Measurements from ENCODE around the gene GAPDHS. TPM values are rescaled to one million over a fixed set of nuclear protein-coding genes. Genes with fewer than 3 reads are reported as not detected.

The GAPDHS gene
- total RNA-seq, 2 donors from 2014 or later: not detected

DNA sequence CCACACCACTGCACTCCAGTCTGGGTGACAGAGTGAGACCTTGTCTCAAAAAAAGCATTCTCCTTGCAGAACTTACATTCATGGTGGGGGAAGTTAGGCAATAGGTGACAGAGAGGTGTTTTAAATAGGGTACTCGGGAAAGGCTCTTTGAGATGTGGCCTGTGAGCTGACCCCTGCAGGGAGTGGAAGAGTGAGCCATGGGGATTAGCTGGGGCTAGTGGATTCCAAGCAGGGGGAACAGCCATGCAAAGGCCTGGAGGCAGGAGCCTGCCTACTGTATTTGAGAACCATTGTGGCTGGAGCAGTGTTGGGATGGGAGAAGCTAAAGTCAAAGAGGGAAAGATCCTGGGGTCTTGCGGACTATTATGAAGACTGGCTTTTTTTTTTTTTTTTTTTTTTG lies 15.9 kb upstream of the GAPDHS start:
- DNase-seq (ENCODE audit: low spot score): no peak
- no peaks in the 10 kb centered on the region for H3K27me3 ChIP-seq
- H3K4me1 ChIP-seq: no peaks in the 10 kb centered on the region
- TF ChIP-seq, protein P1, sequence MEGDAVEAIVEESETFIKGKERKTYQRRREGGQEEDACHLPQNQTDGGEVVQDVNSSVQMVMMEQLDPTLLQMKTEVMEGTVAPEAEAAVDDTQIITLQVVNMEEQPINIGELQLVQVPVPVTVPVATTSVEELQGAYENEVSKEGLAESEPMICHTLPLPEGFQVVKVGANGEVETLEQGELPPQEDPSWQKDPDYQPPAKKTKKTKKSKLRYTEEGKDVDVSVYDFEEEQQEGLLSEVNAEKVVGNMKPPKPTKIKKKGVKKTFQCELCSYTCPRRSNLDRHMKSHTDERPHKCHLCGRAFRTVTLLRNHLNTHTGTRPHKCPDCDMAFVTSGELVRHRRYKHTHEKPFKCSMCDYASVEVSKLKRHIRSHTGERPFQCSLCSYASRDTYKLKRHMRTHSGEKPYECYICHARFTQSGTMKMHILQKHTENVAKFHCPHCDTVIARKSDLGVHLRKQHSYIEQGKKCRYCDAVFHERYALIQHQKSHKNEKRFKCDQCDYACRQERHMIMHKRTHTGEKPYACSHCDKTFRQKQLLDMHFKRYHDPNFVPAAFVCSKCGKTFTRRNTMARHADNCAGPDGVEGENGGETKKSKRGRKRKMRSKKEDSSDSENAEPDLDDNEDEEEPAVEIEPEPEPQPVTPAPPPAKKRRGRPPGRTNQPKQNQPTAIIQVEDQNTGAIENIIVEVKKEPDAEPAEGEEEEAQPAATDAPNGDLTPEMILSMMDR (IDR thresholded peaks at IDR 0.05): no peak
- no peaks in the 10 kb centered on the region for H3K36me3 ChIP-seq
- no peaks in the 10 kb centered on the region for H3K9me3 ChIP-seq
- no peak overlapping the region for H3K27ac ChIP-seq
- H3K4me3 ChIP-seq: no peak overlapping the region

DNA sequence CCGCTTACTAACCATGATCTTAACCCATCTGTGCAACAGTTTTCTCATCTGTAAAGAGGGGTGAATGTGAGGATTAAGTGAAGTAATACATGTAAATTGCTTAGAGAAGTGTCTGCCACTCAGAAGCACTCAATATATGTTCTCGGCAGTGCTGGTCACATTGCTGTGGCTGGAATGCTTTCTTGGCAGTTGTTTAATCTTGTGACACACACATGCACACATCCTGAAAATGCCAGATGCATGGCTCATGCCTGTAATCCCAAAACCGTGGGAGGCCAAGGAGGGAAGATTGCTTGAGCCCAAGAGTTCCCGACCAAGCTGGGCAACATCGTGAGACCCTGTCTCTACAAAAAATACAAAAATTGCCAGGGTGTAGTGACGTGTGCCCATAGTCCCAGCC lies 14.9 kb upstream of the GAPDHS start:
- Histone ChIP-seq H3K27ac (no peak overlapping the region), H3K36me3 (no peaks in the 10 kb centered on the region), H3K4me3 (no peak overlapping the region), H3K4me1 (no peaks in the 10 kb centered on the region), H3K9me3 (no peaks in the 10 kb centered on the region), H3K27me3 (no peaks in the 10 kb centered on the region)
- TF ChIP-seq, protein P1 (IDR thresholded peaks at IDR 0.05): no peak
- DNase-seq (ENCODE audit: low spot score): no peak

DNA sequence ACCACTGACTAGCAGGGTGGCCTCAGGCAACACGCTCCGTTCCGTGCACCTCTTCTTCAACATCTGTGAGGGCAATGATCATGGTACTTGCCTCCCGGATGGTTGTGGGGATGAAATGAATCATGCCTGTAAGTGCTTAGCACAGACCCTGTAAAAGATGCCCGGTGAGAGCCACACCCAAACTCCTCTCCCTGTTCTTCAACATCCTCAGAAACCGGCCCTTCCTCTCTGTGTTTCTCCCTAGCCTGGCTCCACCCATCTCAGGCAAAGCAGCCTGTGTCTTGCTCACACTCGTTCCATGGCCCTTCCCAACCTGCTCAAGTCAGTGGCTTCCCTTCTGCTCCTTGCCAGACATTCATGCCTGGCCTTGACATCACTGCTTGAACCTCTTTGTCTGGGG lies 14.0 kb upstream of the GAPDHS start:
- Histone ChIP-seq H3K4me1 (no peaks in the 10 kb centered on the region), H3K27ac (no peak overlapping the region), H3K36me3 (no peaks in the 10 kb centered on the region), H3K9me3 (no peaks in the 10 kb centered on the region), H3K27me3 (no peaks in the 10 kb centered on the region), H3K4me3 (no peak overlapping the region)
- TF ChIP-seq, protein P1 (IDR thresholded peaks at IDR 0.05): no peak
- DNase-seq (ENCODE audit: low spot score): no peak

DNA sequence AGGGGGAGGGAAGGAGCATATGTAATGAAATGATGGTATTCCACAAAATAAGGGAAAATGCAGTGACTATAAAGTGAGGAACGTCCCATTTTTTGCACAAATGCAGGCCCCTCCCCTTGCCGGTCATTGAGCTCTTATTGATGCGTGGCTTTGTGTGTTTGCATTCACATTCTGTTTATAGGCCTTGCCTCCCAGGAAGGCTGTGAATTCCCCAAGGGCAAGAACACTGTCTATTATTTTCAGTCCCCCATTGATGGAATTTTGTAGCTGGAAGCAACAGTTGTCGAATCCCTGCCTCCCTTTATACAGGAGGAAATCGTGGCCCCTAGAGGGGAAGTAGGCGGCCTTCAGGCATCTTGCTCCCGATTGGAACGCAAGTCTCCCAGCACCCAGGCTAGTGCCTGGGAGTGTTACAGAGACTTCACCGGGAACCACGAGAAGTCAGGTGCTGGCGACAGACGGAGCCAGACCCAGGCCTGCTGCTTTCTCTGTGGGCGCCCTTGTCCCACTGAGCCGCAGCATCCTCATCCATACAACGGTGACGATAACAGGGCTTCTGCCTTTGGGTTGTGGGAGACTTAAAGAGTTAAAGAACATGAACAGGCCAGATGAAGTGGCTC lies 12.0 kb upstream of the GAPDHS start:
- H3K4me3 ChIP-seq: no peak overlapping the region
- no peaks in the 10 kb centered on the region for H3K9me3 ChIP-seq
- TF ChIP-seq, protein P1 (IDR thresholded peaks at IDR 0.05): no peak
- H3K27ac ChIP-seq: no peak overlapping the region
- no peak for DNase-seq (ENCODE audit: low spot score)
- no peaks in the 10 kb centered on the region for H3K36me3 ChIP-seq
- no peaks in the 10 kb centered on the region for H3K27me3 ChIP-seq
- no peaks in the 10 kb centered on the region for H3K4me1 ChIP-seq

DNA sequence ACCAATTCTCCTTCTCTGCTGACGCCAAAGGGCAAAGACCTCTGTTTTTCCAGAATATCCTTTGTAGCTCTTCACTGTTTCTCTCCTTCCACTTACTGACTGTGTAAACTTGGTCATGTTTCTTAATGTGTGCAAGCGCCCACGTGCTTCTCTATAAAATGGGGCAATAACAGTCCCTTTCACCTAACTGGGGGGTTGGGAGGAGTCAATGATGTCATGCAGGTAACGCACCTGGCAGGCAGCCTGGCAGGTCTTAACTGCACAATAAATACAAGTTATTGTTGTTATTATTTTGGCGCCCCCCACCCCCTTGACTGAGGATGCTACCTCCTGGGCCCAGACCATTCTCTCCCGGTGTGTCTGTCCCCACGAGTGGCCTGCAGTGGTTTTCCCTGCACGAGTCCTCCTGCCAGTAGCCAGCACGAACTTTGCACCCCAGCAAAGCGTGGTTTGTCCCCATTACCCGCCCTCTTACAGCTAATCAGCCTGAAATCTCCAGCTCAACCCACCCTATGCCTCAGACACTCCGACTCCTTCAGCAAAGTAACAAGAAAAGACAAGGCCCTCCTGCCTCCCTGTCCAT lies 10.4 kb upstream of the GAPDHS start:
- H3K36me3 ChIP-seq: no peaks in the 10 kb centered on the region
- no peak overlapping the region for H3K27ac ChIP-seq
- no peak for DNase-seq (ENCODE audit: low spot score)
- TF ChIP-seq, protein P1 (IDR thresholded peaks at IDR 0.05): no peak
- H3K4me3 ChIP-seq: no peak overlapping the region
- no peaks in the 10 kb centered on the region for H3K27me3 ChIP-seq
- H3K4me1 ChIP-seq: no peaks in the 10 kb centered on the region
- no peaks in the 10 kb centered on the region for H3K9me3 ChIP-seq
